Hematopoietic multipotent progenitor cell treated with erythropoietin and hydrocortisone succinate and interleukin-3 and kit ligand, for 15 days (in vitro differentiated cells): ENCODE results near the gene CDH12.
"Not testable (repeated sequence)": the region's sequence is repeated elsewhere in the genome, so short reads cannot be mapped to it uniquely, and the experiment has no call there.

ENCODE experiments used
- DNase-seq: peaks from one replicate; pipeline ENCODE4 v3.0.0-alpha.2; 2015; ENCODE audit warnings: low spot score

CDH12 gene

GRCh38 chr5:22010808-22011207 lies 842.3 kb downstream of the CDH12 start:
- DNase-seq, result not testable (repeated sequence)

DNA sequence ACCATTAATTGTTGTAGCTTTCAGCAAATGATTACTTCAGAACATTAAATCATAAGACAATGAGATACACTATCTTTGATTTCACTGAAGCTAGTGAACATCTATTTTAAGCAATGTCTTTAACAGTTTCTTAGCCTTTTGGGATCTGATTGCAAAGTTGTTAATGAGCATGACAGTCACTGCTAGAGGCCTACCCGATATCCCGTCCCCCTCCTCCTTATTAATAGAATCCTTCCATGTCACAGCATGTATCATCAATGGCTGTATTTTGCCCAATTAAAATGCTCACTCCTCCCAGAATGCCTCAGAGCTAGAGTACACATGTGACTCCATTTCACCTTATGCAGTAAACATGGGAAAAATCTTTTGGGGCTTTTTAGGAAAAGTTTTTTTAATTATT lies 852.0 kb downstream of the CDH12 start:
- DNase-seq, result not testable (repeated sequence)

- not testable (repeated sequence) for DNase-seq
These were observed 867.3 kb downstream of the CDH12 start for GRCh38 chr5:21985799-21986198.

GRCh38 chr5:21951571-21951970 lies 901.6 kb downstream of the CDH12 start:
- not testable (repeated sequence) for DNase-seq

- no peak for DNase-seq
These were observed 922.0 kb downstream of the CDH12 start for GRCh38 chr5:21931116-21931515.

DNA sequence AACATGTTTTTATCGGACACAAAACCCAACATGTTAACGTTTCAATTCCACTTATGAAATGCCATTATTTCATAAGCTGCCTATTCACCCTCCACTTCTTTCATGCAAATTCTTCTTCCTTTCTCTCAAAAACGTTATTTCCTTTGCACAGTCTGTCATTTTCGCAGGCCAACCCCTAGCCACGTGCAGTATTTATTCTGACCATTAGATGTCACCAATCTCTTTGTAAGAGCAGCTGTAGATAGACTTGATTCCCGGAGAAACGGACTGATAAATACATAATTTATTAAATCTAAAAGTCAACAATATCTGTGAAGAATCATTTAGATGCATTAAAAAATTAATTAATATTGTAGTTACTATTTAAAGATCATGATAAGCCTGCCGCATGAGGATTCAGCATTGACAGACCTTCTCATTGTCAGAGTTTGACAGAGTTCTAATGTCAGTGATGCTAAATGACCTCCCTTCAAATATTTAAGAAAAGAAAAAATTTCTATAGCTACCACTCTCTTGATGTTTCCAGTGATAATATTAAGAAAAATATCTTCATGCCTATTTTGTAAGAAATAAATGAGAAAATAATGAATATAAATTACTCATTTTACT lies 933.6 kb downstream of the CDH12 start:
- DNase-seq, result no peak

DNA sequence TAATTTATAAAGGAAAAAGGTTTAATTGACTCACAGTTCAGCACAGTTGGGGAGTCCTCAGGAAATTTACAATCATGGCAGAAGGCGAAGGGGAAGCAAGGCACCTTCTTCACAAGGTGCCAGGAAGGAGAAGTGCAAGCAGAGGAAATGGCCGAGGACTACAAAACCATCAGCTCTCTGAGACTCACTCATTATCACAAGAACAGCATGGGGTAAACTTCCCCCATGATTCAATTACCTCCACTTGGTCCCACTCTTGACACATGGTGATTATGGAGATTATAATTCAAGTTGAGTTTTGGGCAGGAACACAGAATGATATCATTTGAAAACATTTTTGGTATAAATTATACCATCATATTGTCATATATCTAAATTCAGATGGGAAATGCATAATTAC lies 934.7 kb downstream of the CDH12 start:
- no peak for DNase-seq

DNA sequence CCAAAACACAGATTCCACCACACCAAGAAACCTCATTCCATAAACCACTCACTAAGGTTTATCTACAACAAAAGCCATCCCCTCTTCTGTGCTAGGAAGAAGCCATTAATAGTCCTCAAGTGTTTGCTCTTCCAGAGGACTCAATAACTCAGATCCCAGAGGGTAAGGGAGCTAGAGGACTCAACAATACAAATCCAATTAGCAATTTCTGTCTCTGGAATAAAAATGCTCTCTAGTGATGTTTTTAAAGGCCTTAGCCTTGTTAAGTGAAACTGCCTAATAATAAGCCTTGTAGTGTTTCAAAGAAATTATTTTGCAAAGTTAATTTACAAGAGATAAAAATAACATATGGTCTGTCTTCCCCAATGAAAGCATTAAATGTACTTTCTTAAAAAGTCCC lies 942.4 kb downstream of the CDH12 start:
- DNase-seq, result no peak

DNA sequence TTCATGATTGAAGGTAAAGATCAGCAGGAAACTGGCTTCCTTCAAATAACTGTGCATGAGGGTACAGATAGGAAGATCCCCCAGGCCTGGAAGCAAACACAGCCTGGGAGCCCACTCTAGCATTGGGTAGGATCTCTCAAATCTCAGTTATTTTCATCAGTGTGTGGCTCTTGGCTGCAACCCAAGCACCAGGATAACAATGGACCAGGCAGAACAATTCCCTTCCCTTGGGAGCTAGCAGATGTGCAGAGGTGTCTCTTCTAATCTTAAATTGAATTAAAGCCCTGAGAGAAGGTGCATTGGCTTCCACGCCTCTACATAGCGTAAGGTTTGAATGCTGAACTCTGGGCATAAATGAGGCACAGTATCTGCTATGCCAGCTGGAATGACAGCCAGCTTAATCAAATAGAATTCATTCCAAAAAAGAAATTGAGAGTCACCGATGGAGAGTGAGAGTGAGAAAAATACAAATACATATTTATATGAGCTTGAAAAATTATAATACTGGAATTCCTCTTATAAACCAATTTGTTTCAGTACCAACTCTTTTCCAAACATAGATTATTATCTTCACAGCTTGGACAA lies 957.3 kb downstream of the CDH12 start:
- no peak for DNase-seq

DNA sequence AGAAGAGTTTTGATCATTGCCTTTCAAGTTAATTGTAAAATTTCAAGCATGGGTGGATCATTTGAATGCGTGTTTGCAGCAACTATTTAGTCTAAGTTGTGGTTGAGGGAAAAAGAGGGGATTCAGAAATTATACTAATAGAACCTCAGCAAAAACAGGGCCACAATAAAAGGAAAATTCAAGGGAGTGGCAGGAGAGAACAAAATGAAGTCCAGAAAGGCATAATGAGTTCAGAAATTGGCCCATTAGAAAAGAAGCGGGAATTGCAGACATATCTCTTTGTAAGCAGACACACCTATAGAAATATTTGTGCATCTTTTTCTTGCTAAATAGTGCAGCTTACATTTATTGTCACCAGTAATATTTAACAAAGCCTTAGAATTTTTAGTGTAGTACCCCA lies 960.0 kb downstream of the CDH12 start:
- DNase-seq, result no peak

GRCh38 chr5:21889581-21889980 lies 963.6 kb downstream of the CDH12 start:
- no peak for DNase-seq

GRCh38 chr5:21882074-21882745 lies 970.9 kb downstream of the CDH12 start:
- no peak for DNase-seq

DNA sequence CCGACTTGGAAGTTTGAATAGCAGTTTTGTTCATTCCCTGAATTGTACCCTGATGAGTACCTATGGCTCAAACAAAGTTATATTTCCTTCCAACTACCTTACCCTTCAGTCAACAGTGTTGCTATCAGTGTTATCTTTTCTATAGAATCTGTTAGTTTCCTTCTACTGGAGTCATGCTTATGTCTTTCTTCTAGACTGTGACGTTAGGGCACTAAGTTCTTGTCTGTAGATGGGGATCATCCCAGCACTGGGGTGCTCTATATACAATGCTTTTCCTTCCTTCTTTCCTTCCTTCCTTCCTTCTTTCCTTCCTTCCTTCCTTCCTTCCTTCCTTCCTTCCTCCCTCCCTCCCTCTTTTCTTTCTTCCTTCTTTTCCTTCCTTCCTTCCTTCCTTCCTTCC lies 973.0 kb downstream of the CDH12 start:
- no peak for DNase-seq

DNA sequence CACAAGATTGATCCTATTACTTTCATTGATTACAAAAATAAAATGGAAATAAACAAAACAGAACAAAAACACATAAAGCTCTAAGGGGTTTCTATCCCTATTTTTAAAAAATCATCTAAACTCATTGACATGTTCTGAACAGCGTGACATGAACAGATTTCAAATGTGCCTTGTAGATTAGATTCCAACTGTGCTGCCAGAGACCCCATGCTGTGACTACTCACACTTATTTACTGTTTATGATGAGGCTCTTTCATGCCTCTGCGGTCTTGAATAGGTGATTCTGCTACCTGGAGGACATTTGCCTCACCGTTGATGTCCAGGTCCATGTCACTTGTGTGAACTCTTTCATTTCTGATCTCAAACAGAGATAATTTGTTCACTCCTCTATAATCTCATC lies 990.2 kb downstream of the CDH12 start:
- no peak for DNase-seq

DNA sequence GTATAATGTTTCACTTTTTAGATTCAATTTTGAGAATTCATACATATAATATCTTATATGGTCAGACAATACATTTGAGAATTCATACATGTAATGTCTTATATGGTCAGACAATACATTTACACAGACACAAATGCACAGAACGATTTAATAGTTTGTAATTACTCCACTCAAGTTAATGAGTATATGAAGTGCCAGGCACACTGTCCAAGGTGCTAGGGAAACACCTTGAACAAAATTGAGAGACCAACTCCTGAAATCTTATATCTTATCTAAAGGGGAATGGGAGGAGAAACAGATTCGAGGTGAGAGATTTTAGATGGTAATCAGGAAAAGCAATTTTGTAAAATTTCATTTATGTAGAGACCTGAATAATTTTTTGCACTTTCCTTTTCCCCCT lies 994.7 kb downstream of the CDH12 start:
- DNase-seq, result no peak

DNA sequence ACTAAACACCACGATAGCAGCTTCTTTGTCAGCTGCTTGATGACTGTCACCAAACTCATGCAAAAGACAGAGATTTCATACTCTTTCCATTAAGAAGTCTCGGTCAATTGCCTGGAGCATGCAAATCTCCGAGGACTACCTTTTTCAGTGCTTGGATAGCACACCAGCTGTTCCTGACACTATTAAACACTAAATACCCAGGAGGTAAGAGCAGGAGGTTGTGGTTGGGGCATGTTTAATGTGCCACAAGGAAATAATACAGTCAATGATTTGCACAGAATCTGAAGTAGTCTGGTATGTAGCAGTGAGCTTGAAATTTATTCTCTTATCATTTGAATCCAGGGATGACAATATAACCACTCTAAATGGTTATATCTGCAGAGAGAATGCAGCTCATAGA lies 996.2 kb downstream of the CDH12 start:
- DNase-seq, result no peak

- no peak for DNase-seq
These were observed 1005.8 kb downstream of the CDH12 start for GRCh38 chr5:21847300-21847699.

DNA sequence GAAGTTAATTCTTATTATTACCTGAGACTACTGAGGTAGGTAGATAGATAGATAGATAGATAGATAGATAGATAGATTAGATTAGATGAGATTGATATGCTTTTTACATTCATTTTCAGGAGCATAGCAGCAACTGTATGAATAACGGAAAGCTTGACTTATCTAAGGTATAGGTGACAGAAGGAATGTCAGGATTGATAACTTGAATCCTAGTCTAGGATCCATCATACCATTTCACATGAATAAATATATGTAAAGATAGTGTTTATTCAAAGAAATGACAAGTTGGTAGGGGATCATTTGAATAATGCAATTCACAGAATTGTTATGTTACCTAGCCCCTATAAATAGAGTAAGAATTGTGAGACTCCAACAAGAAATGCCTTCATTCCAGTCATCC lies 1008.2 kb downstream of the CDH12 start:
- DNase-seq, result no peak

- DNase-seq, result no peak
These were observed 1018.3 kb downstream of the CDH12 start for GRCh38 chr5:21834863-21835262.

- no peak for DNase-seq
These were observed 1021.9 kb downstream of the CDH12 start for GRCh38 chr5:21831145-21831787.

GRCh38 chr5:21826884-21827283 lies 1026.3 kb downstream of the CDH12 start:
- no peak for DNase-seq

DNA sequence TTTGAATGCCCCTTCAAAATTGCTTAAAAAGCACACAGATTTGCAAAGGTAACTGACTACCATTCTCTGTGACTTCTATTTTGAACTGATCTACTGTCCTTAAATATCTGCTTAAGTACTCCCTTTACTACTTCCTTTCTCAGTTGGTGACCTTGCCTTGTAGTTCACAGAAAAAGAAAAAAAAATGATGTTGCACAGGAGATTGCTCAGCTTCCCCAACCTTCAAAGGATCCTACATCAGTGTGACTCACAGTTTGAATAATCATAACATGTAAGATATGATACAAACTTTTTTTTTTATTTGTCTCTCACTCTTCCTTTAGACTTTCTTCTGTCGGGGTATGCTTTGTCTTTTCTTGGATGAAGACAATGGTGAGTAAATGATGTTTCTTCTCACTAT lies 1029.6 kb downstream of the CDH12 start:
- DNase-seq, result no peak

GRCh38 chr5:21823076-21823574 lies 1030.0 kb downstream of the CDH12 start:
- DNase-seq, result no peak
